Mesenchymal stem cell (in vitro differentiated cells and primary cell): ENCODE results near the gene NME3.

Experiments used
- DNase-seq: peaks from one replicate; pipeline ENCODE4 v3.0.0-alpha.2; 2013
- H2AFZ ChIP-seq: one replicate; pipeline ENCODE4 v1.6.1; 2013; ENCODE audit warnings: low read depth, mild to moderate bottlenecking, control low read depth, inconsistent platforms, low read length, moderate library complexity
- H2AK5ac ChIP-seq: 2 replicates; pipeline ENCODE4 v1.6.1; 2013; ENCODE audit warnings: low read length, moderate library complexity, mild to moderate bottlenecking, inconsistent platforms; ENCODE audit not compliant: severe bottlenecking
- H2BK120ac ChIP-seq: one replicate; pipeline ENCODE4 v1.6.1; 2013; ENCODE audit warnings: low read depth, mild to moderate bottlenecking, inconsistent platforms, low read length, moderate library complexity
- H2BK12ac ChIP-seq, 2 experiments: one replicate each; pipeline ENCODE4 v1.6.1; 2013; ENCODE audit warnings: inconsistent platforms in 2 of 2, low read length in 2 of 2, mild to moderate bottlenecking in 2 of 2, moderate library complexity in 2 of 2, control low read depth in 1 of 2
- H2BK15ac ChIP-seq: one replicate; pipeline ENCODE4 v1.6.1; 2013; ENCODE audit warnings: mild to moderate bottlenecking, low read depth, inconsistent platforms; ENCODE audit not compliant: poor library complexity, severe bottlenecking
- H2BK5ac ChIP-seq: 2 replicates; pipeline ENCODE4 v1.6.1; 2013; ENCODE audit warnings: low read depth, mild to moderate bottlenecking, low read length, control low read depth, inconsistent platforms; ENCODE audit not compliant: poor library complexity, severe bottlenecking
- H3K14ac ChIP-seq, 2 experiments: one replicate each; pipeline ENCODE4 v1.6.1; 2013; ENCODE audit warnings: inconsistent platforms in 2 of 2, low read length in 2 of 2, control low read depth in 1 of 2, mild to moderate bottlenecking in 1 of 2, moderate library complexity in 1 of 2
- H3K18ac ChIP-seq, 2 experiments: one replicate each; pipeline ENCODE4 v1.6.1; 2013; ENCODE audit warnings: inconsistent platforms in 2 of 2, low read length in 2 of 2, control low read depth in 1 of 2, low read depth in 1 of 2, mild to moderate bottlenecking in 1 of 2
- H3K23ac ChIP-seq, 2 experiments: one replicate each; pipeline ENCODE4 v1.6.1; 2013; ENCODE audit warnings: inconsistent platforms in 2 of 2, low read length in 2 of 2, mild to moderate bottlenecking in 2 of 2, moderate library complexity in 2 of 2, control low read depth in 1 of 2
- H3K27ac ChIP-seq: 2 replicates; pipeline ENCODE4 v1.5.1; 2013; ENCODE audit warnings: mild to moderate bottlenecking, moderate library complexity, low read length, control low read depth, inconsistent platforms; ENCODE audit not compliant: poor library complexity, severe bottlenecking
- H3K27me3 ChIP-seq, 2 experiments: 2 replicates each; pipeline versions ENCODE4 v1.6.1 to v1.7.0; 2013; ENCODE audit warnings: low read length in 2 of 2, mild to moderate bottlenecking in 2 of 2, moderate library complexity in 2 of 2, control low read depth in 1 of 2, inconsistent platforms in 1 of 2; ENCODE audit not compliant: control insufficient read depth in 1 of 2, insufficient read depth in 1 of 2
- H3K36me3 ChIP-seq, 2 experiments: 2 replicates each; pipeline versions ENCODE4 v1.6.1 to v1.7.0; 2013; ENCODE audit warnings: low read length in 2 of 2, control low read depth in 1 of 2, inconsistent platforms in 1 of 2, low read depth in 1 of 2, mild to moderate bottlenecking in 1 of 2; ENCODE audit not compliant: insufficient read depth in 2 of 2, control insufficient read depth in 1 of 2
- H3K4ac ChIP-seq, 2 experiments: one replicate each; pipeline ENCODE4 v1.6.1; 2013; ENCODE audit warnings: inconsistent platforms in 2 of 2, low read length in 2 of 2, mild to moderate bottlenecking in 2 of 2, moderate library complexity in 2 of 2, control low read depth in 1 of 2, low read depth in 1 of 2
- H3K4me1 ChIP-seq: 2 replicates; pipeline ENCODE4 v1.6.1; 2013; ENCODE audit warnings: low read depth, low read length, control low read depth; ENCODE audit not compliant: control insufficient read depth, insufficient read depth
- H3K4me2 ChIP-seq: 2 replicates; pipeline ENCODE4 v1.6.1; 2013; ENCODE audit warnings: low read length, mild to moderate bottlenecking, inconsistent platforms; ENCODE audit not compliant: poor library complexity, severe bottlenecking
- H3K4me3 ChIP-seq, 2 experiments: 2 replicates each; pipeline versions ENCODE4 v1.5.1 to v1.7.0; 2013; ENCODE audit warnings: low read length in 2 of 2, mild to moderate bottlenecking in 2 of 2, control low read depth in 1 of 2, low read depth in 1 of 2; ENCODE audit not compliant: insufficient read depth in 1 of 2
- H3K79me1 ChIP-seq: replicated peaks from 2 replicates; pipeline ENCODE4 v1.6.1; 2013; ENCODE audit warnings: mild to moderate bottlenecking, control low read depth, low read length, inconsistent platforms; ENCODE audit not compliant: poor library complexity, severe bottlenecking
- H3K9ac ChIP-seq: 2 replicates; pipeline ENCODE4 v1.7.0; 2013; ENCODE audit warnings: mild to moderate bottlenecking, low read length, moderate library complexity
- H3K9me3 ChIP-seq: 2 replicates; pipeline ENCODE4 v1.7.0; 2013; ENCODE audit warnings: mild to moderate bottlenecking, low read length; ENCODE audit not compliant: control insufficient read depth
- H4K8ac ChIP-seq: one replicate; pipeline ENCODE4 v1.6.1; 2013; ENCODE audit warnings: inconsistent platforms, mild to moderate bottlenecking, low read length, moderate library complexity
- H4K91ac ChIP-seq: one replicate; pipeline ENCODE4 v1.6.1; 2013; ENCODE audit warnings: mild to moderate bottlenecking, low read length, inconsistent platforms
- WGBS: methylation state at CpG from one replicate; pipeline ENCODE4 v1.1.7; 2013; ENCODE audit warnings: mixed read lengths; 5-methylcytosine and 5-hydroxymethylcytosine counted together

The NME3 gene

GRCh38 chr16:1770328-1771187 is 785 bp downstream of the NME3 start:
- Histone ChIP-seq H3K9ac (peak overlapping the region; percentile 76), H4K8ac (peak overlapping the region; percentile 47), H2BK5ac (no peak overlapping the region), H2BK15ac (peak overlapping the region; percentile 48), H3K4me2 (peak overlapping the region; percentile 77), H2BK120ac (peak overlapping the region; percentile 11), H3K4me3 (peak overlapping the region; percentile 87 to 92), H3K27ac (no peak overlapping the region), H2AFZ (peak overlapping the region; percentile 3), H3K4ac (peak overlapping the region; percentile 9 to 62), H3K36me3 (peaks cover 37 to 63% of the 10 kb centered on the region in 2 experiments), H3K4me1 (peaks cover 41% of the 10 kb centered on the region), H3K14ac (peak overlapping the region in 1 of 2 experiments; percentile 26), H3K9me3 (no peaks in the 10 kb centered on the region), H3K18ac (peak overlapping the region; percentile 30 to 61), H3K23ac (no peak overlapping the region), H3K79me1 (peaks cover 17% of the 10 kb centered on the region), H4K91ac (no peak overlapping the region), H3K27me3 (no peaks in the 10 kb centered on the region), H2AK5ac (no peak overlapping the region), H2BK12ac (peak overlapping the region in 1 of 2 experiments; percentile 4)
- 32% methylated on average over 59 of the region's 81 CpGs for WGBS
- DNase-seq, result peak; percentile 64

GRCh38 chr16:1769402-1770300 is 1.7 kb downstream of the NME3 start:
- Histone ChIP-seq H3K4me3 (peak overlapping the region in 1 of 2 experiments; percentile 87), H3K14ac (no peak overlapping the region), H3K27me3 (no peaks in the 10 kb centered on the region), H2BK12ac (no peak overlapping the region), H3K9ac (peak overlapping the region; percentile 76), H3K9me3 (no peaks in the 10 kb centered on the region), H2AK5ac (no peak overlapping the region), H3K4me2 (no peak overlapping the region), H3K27ac (peak overlapping the region; percentile 6), H2BK5ac (no peak overlapping the region), H3K18ac (no peak overlapping the region), H3K4ac (no peak overlapping the region), H2BK120ac (no peak overlapping the region), H2BK15ac (no peak overlapping the region), H3K79me1 (peaks cover 13% of the 10 kb centered on the region), H4K8ac (no peak overlapping the region), H3K4me1 (peaks cover 33% of the 10 kb centered on the region), H2AFZ (no peak overlapping the region), H3K36me3 (peaks cover 40 to 63% of the 10 kb centered on the region in 2 experiments), H3K23ac (no peak overlapping the region), H4K91ac (no peak overlapping the region)
- WGBS, result 89% methylated on average over 27 of the region's 27 CpGs
- no peak for DNase-seq

GRCh38 chr16:1768767-1769401 is 2.5 kb downstream of the NME3 start:
- H3K27me3 ChIP-seq, result no peaks in the 10 kb centered on the region
- no peaks in the 10 kb centered on the region for H3K9me3 ChIP-seq
- no peak overlapping the region for H2BK5ac ChIP-seq
- no peak overlapping the region for H4K91ac ChIP-seq
- H3K4me2 ChIP-seq, result no peak overlapping the region
- H4K8ac ChIP-seq, result no peak overlapping the region
- H2BK120ac ChIP-seq, result no peak overlapping the region
- H2AFZ ChIP-seq, result no peak overlapping the region
- H3K9ac ChIP-seq, result no peak overlapping the region
- peaks cover 47 to 69% of the 10 kb centered on the region in 2 experiments for H3K36me3 ChIP-seq
- no peak overlapping the region for H3K14ac ChIP-seq
- peaks cover 11% of the 10 kb centered on the region for H3K79me1 ChIP-seq
- H3K4me1 ChIP-seq, result peaks cover 29% of the 10 kb centered on the region
- no peak overlapping the region for H3K4ac ChIP-seq
- H3K18ac ChIP-seq, result no peak overlapping the region
- H3K23ac ChIP-seq, result no peak overlapping the region
- H2AK5ac ChIP-seq, result no peak overlapping the region
- DNase-seq, result no peak
- H3K27ac ChIP-seq, result no peak overlapping the region
- H3K4me3 ChIP-seq, result no peak overlapping the region
- H2BK12ac ChIP-seq, result no peak overlapping the region
- 91% methylated on average over 15 of the region's 26 CpGs for WGBS
- H2BK15ac ChIP-seq, result no peak overlapping the region
